Activated CD8-positive, alpha-beta memory T cell treated with anti-CD3 and anti-CD28 coated beads, Interleukin-2, amount 50 U/mL, for 1 hour (primary cell): Measurements from ENCODE around the gene SLC34A3.
"Not testable (repeated sequence)": the region's sequence is repeated elsewhere in the genome, so short reads cannot be mapped to it uniquely, and the experiment has no call there.

Source experiments
- DNase-seq: peaks from one replicate; pipeline ENCODE4 v3.0.0-alpha.2; 2020; ENCODE audit errors: extremely low read depth

Gene SLC34A3

DNA sequence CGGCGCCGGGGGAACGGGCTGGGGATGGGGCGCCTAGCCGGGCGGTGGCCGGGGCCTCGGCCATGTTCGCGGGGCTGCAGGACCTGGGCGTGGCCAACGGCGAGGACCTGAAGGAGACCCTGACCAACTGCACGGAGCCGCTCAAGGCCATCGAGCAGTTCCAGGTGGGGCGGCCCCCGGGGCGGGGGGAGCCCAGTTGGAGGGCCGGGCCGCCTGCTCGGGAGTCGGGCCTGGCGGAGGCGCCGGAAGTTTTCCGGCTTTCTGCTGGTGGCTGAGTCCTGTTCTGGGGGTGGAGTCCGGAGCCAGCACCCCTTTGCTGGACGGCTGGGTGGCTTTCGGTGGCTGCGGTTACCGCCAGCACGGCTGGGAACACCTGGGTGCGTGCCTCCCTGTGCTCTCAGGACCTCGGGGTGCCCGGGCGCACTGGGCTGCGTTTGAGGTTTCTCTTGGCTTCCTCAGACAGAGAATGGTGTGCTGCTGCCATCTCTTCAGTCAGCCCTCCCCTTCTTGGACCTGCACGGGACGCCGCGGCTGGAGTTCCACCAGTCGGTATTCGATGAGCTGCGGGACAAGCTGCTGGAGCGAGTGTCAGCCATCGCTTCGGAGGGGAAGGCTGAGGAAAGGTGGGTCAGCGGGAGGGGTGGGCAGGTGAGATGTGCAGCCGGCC lies 24.9 kb downstream of the SLC34A3 start:
- no peak for DNase-seq

DNA sequence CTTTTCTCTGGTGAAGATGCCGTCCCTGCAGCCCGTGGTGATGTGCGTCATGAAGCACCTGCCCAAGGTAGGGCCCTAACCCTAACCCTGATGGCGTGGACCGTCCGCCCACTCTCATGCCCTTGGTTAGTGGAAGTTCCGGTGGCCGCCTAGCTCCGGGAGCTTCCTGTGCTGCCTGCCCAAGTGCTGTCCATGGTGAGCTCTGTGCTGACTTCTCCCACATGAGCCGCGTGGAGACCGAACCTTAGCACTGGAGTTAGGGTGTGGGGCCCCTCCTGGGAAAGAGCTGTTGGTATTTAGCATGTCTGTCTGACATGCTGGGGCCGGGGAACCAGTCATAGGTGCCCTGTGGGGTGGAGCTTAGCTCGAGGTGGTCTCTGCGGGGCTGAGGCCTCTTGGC lies 25.7 kb downstream of the SLC34A3 start:
- DNase-seq, result no peak

DNA sequence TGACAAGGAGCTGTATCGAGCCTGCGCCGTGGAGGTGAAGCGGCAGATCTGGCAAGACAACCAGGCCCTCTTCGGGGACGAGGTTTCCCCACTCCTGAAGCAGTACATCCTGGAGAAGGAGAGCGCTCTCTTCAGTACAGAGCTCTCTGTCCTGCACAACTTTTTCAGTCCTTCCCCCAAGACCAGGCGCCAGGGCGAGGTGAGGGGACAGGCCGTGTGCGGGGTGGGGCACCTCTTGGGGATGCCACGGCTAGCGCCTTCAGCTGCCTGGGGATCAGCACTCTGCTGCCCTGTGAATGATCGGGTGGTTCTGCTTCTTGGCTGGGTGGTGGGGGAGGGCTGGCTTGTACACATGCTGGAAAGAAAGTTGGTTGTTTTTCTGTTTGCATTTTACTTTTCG lies 26.2 kb downstream of the SLC34A3 start:
- DNase-seq, result no peak

DNA sequence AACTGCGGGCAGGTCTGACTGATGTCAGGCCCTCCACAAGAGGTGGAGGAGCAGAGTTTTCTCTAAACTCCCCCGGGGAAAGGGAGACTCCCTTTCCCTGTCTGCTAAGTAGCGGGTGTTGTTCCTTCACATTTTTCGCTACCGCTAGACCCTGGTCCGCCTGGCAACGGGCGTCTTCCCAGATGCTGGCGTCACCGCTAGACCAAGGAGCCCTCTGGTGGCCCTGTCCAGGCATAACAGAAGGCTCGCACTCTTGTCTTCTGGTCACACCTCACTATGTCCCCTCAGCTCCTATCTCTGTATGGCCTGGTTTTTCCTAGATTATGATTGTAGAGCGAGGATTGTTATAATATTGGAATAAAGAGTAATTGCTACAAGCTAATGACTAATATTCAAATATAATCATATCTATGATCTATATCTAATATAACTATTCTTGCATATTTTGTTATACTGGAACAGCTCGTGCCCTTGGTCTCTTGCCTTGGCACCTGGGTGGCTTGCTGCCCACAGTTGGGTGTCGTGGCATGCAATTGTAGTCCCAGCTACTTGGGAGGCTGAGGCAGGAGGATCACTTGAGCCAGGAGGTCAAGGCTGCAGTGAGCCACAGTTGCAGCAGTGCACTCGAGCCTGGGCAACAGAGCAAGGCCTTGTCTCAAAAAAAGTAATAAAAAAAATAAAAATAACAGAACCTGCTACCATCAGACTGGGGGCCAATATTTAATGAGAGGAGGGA lies 31.6 kb downstream of the SLC34A3 start:
- DNase-seq, result not testable (repeated sequence)

DNA sequence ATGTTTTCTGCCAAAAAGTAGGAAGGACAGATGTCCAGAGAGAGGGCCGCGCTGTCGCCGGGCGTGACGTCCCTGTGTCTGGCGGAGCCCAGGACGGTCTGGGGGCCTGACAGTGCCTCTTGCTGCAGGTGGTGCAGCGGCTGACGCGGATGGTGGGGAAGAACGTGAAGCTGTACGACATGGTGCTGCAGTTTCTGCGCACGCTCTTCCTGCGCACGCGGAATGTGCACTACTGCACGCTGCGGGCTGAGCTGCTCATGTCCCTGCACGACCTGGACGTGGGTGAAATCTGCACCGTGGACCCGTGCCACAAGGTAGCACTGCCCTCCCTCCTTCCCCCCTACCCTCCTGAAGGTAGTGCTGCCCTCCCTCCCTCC lies 32.2 kb downstream of the SLC34A3 start:
- no peak for DNase-seq

DNA sequence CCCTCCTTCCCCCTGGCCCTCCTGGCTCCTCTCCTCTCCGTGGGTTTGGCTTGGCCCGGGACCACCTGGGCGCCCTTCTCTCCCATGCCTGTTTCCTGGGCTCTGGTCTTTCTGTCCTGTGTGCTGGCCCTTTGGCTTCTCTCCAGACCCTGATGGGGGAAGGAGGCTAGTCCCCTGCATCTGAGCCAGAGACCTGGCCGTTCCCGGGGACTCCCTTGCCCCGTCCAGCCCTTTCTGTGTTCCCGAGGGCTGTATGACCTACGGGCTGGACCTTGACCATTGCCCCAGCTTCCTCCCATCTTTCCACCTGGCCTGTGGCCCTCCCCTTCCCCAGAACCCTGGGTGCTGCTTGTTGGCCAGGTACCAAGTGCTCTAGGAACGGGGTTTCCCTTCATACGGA lies 32.8 kb downstream of the SLC34A3 start:
- DNase-seq, result no peak

DNA sequence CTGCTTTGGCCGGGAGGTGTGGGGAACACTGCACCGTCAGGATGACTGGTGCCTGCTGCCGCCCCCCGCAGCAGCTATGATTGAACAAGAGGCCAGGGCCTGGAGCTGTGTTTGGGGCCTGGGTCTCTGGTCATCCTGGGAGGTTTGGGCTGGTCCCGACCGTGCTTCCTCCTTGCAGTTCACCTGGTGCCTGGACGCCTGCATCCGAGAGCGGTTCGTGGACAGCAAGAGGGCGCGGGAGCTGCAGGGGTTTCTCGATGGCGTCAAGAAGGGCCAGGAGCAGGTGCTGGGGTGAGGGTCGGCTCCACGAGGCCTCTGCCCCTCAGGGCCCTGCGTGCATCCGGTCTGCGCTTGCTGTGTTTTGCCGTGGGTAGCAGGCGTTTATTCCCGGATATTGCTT lies 33.4 kb downstream of the SLC34A3 start:
- DNase-seq, result no peak

DNA sequence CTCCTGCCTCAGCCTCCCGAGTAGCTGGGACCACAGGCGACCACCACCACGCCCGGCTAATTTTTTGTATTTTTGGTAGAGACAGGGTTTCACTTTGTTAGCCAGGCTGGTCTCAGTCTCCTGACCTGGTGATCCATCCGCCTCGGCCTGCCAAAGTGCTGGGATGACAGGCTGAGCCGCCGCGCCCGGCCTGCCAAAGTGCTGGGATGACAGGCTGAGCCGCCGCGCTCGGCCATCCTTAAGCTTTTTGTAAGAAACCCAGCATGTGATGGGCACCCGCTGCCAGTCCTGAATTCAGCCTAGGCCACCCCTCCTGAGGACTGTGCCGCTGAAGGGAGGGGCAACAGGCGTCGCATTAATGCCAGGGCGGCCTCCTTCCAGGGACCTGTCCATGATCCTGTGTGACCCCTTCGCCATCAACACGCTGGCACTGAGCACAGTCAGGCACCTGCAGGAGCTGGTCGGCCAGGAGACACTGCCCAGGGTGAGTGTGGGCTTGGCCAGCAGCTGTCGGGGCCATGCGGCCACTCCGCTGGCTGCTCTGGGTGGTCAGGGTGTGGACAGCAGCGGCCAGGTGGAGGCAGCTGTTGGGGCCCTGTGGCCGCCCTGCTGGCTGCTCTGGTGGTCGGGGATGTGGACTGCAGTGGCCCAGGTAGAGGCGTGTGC lies 34.9 kb downstream of the SLC34A3 start:
- DNase-seq, result no peak

DNA sequence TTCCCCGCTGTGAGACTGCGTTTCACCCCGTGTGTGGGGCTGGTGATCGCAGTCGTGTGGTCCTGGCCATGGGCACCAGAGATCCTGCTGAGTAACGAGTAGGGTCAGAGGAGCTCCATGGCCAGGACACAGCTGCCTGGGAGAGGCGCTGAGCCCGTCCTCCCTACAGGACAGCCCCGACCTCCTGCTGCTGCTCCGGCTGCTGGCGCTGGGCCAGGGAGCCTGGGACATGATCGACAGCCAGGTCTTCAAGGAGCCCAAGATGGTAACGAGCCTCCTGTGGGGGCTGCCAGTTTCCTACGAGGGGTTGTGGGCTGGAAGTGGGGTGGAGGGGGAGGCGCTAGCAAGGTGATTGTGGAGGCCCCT lies 35.4 kb downstream of the SLC34A3 start:
- DNase-seq, result no peak

DNA sequence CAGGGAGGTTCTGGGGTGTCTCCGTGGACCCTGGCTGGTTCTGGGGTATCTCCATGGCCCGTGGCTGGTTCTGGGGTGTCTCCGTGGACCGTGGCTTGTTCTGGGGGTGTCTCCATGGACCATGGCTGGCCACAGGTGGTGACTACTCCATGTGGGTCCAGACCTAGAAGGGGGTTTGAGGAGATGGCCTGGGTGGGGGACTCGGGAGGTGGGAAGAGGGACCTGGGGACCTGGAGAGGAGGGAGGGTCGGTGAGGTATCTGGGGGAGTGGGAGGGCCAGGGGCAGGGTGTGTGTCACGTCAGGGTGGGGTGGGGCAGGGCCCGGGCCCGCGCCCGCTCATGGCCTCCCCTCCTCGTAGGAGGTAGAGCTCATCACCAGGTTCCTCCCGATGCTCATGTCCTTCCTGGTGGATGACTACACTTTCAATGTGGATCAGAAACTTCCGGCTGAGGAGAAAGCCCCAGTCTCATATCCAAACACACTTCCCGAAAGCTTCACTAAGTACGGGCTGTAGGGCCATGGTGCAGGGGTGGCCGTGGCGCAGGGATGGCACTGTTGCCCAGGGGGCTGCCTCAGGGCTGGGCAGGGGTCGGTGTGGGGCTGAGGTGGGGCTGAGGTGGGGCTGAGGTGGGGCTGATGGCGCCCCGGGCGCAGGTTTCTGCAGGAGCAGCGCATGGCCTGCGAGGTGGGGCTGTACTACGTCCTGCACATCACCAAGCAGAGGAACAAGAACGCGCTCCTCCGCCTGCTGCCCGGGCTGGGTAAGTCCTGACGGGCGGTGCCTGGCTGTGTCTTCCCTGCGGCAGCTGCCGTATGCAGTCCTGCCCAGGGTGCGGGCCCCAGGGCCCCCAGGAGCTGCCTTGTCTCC lies 36.1 kb downstream of the SLC34A3 start:
- DNase-seq, result no peak

DNA sequence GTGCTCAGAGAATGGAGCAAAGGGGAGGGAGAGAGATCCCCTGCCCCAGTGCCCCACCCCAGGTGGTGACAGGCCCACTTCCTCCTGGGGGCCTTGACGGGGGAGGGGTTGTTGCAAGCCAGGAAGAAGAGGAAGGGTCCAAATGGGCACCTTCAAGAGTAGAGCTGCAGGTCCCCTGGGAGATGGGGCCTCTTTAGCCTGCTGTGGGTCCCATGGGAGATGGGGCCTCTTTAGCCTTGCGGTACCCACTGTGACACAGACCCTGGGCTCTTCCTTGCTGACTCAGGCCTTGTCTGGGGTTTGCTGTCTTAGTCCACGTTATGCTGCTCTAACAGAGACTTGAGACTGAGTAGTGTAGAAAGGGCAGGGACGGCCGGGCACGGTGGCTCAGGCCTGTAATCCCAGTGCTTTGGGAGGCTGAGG lies 37.2 kb downstream of the SLC34A3 start:
- no peak for DNase-seq

DNA sequence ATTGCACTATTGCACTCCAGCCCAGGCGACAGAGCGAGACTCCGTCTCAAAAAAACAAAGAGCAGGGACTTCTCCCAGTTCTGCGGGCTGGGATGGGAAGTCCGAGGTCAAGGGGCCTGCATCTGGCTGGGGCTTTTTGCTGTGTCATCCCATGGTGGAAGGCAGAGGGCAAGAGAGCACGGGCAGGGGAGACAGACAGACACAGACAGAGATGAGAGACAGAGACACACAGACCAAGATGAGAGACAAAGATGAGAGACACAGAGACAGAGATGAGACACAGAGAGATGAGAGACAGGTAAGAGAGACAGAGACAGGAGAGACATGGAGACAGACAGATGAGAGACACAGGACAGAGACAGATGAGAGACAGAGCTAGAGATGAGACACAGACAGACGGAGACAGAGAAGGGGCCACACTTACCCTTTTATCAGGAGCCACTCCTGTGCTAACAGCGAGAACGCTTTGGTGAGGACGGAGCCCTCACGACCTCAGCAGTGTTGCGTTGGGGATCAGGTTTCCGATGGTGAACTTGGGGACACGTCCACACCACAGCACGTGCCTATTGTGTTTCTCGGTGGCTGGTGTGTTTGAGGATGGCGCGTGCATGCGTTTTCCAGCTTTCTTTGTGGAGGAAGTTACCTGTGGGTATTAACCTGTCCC lies 38.0 kb downstream of the SLC34A3 start:
- no peak for DNase-seq

DNA sequence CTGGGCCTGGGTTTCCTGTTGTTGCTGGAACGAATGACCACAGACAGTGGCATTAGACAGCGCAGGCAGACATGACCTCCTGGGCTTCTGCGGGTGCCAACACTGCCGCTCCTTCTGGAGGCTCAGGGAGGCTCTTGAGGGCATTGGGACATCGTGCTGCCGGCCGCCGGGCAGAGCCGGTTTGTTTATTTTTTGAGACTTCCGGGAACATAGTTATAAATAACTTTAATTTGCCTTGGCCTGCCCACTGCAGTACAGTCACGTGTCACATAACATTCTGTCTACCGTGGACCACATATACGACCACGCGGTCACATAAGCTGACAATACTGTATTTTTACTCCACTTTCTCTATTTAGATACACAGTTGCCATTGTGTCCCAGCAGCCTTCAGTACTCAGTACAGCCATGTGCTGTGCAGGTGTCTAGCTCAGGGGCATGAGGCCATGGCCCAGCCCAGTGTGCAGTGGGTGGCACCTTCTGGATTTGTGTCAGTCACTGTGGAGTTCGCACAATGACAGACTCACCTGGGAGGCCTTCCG lies 38.6 kb downstream of the SLC34A3 start:
- no peak for DNase-seq

DNA sequence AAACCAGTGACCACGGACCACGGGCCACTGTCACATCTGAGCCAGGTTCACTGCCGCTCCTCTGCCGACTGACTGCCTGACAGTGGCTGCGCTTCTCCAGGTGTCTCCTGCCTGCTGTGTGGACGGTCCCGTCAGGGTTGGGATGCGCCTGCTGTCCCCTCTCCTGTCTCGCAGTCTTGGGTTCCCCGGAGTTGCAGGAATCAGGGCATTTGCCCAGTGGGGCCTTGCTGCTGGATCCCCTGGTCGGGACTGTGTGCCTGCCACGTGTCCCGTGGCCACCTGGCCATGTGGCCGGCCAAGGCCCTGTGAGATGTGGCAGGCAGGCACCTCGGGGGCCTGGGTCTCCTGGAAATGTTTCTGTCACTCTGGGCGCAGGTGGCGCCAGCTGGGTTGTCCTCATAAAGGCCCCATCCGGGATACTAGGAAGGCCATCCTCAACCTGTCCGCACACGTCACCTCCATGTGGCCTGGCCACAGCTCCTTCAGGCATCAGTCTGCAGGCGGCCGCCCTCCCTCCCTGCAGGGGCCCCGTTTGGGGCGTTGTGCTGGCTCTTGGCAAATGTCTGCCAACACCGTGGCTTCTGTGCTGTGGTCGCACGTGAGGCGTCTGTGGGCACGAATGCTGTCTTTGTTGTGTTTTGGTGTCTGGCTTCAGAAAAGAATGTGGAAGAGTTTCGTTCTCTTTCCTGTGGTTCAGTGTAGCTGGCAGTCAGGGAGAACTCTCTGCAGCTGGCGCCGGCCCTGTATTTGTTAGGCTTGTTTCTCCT lies 40.4 kb downstream of the SLC34A3 start:
- no peak for DNase-seq

DNA sequence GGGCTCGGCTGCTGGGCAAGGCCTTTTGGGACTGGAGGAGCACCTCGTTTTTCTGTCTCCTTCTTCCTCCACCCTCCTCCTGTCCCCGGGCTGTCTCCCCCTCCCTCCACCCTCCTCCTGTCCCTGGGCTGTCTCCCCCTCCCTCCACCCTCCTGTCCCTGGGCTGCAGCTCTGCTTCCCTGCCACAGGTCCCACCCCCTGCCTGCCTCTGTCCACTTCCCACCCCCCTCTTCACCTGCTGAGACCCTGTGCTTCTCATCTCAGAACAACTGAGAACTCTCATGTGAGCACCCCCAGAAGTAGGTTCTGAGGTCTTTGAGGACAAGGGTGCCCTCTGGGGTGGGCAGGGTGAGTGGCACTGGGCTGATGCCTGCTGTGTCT lies 41.0 kb downstream of the SLC34A3 start:
- DNase-seq, result no peak

DNA sequence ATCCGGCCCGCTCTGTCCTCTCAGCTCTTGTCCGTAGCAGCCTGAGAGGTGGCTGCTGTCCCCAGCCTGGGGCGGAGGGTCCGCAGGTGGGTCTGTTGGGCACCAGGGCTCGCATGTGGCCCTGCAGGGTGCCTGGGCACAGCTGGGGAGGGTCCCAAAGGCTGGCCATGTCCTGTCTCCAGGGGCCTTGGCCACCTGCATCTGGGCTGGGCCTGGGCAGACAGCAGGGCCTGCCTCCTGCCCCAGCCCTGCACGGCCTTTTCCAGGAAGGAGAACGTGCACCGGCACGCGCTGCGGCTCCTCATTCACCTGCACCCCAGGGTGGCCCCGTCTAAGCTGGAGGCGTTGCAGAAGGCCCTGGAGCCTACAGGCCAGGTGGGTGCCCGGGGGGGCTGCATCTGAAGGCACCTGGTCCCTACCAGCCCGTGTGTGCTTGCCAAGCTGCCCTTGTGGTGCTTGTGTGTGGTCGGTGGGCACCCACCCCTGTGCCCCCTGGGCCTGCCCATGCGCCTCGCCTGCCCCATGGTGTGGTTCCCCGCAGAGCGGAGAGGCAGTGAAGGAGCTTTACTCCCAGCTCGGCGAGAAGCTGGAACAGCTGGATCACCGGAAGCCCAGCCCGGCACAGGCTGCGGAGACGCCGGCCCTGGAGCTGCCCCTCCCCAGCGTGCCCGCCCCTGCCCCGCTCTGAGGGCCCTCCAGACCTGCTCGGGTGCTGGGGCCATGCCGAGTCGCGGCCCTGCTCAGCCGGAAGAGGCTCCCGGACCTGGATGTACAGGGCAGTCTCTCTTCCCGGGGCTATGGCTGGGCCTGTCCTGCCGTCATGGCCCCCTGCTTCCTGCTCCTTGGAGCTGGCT lies 41.8 kb downstream of the SLC34A3 start:
- DNase-seq, result no peak

DNA sequence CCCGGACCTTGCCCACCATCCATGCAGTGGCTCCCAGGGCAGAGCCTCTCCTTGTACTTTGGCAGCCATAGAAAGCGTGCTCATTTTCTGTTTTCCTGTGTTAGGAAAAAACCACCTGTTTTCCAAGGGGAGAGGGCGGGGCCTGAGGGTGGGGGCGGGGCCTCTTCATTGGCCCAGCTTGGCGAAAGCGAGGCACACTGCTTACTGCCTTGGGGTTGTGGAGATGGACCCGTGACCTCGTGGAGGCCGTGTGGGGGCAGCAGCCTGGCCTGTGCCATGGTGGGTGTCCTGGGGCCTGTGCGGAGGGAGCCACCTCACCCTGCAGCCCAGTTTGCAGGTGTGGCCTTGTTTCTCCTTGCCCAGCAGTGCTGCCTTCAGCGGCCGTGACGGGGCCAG lies 42.4 kb downstream of the SLC34A3 start:
- no peak for DNase-seq

DNA sequence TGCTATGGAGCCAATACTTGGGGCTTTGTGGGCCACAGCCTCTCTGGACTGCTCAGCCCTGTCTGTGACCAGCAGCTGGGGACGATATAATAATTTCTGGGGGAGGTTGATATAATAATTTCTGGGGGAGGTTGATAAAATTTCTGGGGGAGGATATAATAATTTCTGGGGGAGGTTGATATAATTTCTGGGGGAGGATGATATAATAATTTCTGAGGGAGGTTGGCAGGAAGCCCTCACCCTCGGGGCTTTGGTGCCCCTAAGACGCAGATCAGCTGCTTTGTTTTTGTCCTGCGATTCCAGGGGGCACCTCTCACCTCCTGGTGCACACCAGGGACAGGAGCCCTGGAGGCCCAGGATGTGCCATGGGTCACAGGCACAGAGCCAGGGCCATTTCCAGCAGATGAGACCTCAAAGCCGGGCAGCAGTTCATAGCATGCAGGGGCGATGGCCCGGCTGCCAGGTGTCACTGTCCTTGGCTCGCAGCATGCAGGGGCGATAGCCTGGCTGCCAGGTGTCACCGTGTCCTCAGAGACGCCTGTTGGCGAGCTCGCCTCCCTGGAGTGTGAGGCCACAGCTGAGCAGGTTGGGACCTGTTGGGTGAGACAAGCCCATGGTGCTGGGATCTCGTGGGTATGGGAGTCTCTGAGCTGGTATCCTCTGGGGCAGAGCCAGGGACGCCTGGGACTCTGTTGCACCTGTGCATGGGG lies 43.1 kb downstream of the SLC34A3 start:
- DNase-seq, result no peak

DNA sequence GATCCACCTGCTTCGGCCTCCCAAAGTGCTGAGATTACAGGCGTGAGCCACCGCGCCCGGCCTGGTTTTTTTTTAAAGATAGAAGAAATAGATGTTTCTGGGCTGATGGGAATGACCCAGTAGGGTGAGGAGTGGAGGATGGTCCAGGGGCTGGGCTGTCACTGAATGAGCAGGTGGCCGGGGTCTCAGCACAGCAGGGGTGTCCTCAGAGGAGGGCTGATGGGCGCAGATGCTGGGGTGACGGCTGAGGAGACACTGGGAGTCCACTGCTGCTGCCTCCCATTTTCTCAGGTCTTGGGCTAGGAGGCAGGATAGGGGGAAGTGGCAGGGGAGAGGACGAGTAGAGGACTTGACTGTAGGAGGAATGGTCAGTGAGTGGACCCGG lies 44.5 kb downstream of the SLC34A3 start:
- no peak for DNase-seq
